ENCODE measurements around the gene DCAF5.

DNA sequence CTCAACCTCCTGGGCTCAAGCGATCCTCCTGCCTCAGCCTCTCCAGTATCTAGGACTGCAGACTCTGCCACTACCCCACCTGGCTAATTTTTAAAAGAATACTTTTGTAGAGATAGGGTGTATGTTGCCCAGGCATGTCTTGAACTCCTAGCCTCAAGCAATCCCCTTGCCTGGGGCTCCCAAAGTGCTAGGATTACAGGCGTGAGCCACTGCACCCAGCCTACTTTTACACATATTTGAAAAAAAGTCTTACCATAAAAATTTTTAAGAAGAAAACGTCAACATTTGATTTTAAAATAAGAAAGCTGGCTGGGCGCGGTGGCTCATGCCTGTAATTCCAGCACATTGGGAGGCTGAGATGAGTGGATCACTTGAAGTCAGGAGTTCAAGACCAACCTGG is 46.5 kb downstream of the DCAF5 start:
- TF ChIP-seq GATA2 (IDR thresholded peaks at IDR 0.05; ENCODE audit: low read depth, low read length) (no peak), GATA3 (IDR thresholded peaks at IDR 0.05; ENCODE audit: low read depth, low read length) (no peak)
